ENCODE data around the gene ASIC4.

The ASIC4 gene

GRCh38 chr2:219498280-219499057 lies 15.8 kb upstream of the ASIC4 start, which contains the start of gene GMPPA:
Gene GMPPA, plus strand, starts transcription at chr2:219498891. Its CDS starts 1,085 bp downstream, at chr2:219499976.
- peak; percentile 88 for DNase-seq (ENCODE audit: low read depth)

- no peak for DNase-seq (ENCODE audit: low read depth)
Measured at GRCh38 chr2:219499058-219499307, 15.3 kb upstream of the ASIC4 start.

GRCh38 chr2:219499555-219499954 lies 14.7 kb upstream of the ASIC4 start:
- DNase-seq (ENCODE audit: low read depth): no peak

GRCh38 chr2:219500135-219500534 lies 14.1 kb upstream of the ASIC4 start:
- DNase-seq (ENCODE audit: low read depth): no peak

GRCh38 chr2:219501849-219502248 lies 12.4 kb upstream of the ASIC4 start:
- DNase-seq (ENCODE audit: low read depth): no peak

GRCh38 chr2:219502618-219503017 lies 11.7 kb upstream of the ASIC4 start:
- no peak for DNase-seq (ENCODE audit: low read depth)

- DNase-seq (ENCODE audit: low read depth): no peak
Measured at GRCh38 chr2:219505585-219505984, 8.7 kb upstream of the ASIC4 start.

- DNase-seq (ENCODE audit: low read depth): no peak
Measured at GRCh38 chr2:219506153-219506801, 8.0 kb upstream of the ASIC4 start.

- DNase-seq (ENCODE audit: low read depth): no peak
Measured at GRCh38 chr2:219506802-219507526, 7.3 kb upstream of the ASIC4 start.

GRCh38 chr2:219507581-219508443 lies 6.5 kb upstream of the ASIC4 start:
- no peak for DNase-seq (ENCODE audit: low read depth)

GRCh38 chr2:219508444-219508734 lies 5.9 kb upstream of the ASIC4 start:
- DNase-seq (ENCODE audit: low read depth): no peak

- DNase-seq (ENCODE audit: low read depth): no peak
Measured at GRCh38 chr2:219508971-219509779, 5.1 kb upstream of the ASIC4 start.

- DNase-seq (ENCODE audit: low read depth): peak; percentile 29
Measured at GRCh38 chr2:219509780-219510511, 4.3 kb upstream of the ASIC4 start.

- no peak for DNase-seq (ENCODE audit: low read depth)
Measured at GRCh38 chr2:219510512-219511135, 3.7 kb upstream of the ASIC4 start.

GRCh38 chr2:219511547-219512325 lies 2.5 kb upstream of the ASIC4 start:
- DNase-seq (ENCODE audit: low read depth): no peak

- DNase-seq (ENCODE audit: low read depth): no peak
Measured at GRCh38 chr2:219512524-219513216, 1.6 kb upstream of the ASIC4 start.

GRCh38 chr2:219513787-219514186 lies 495 bp upstream of the ASIC4 start:
- no peak for DNase-seq (ENCODE audit: low read depth)

GRCh38 chr2:219514836-219515235 lies 554 bp downstream of the ASIC4 start:
- DNase-seq (ENCODE audit: low read depth): no peak

Data from T follicular helper cell (primary cell).